ENCODE measurements around the gene IDH2.
"Not testable (repeated sequence)": the region's sequence is repeated elsewhere in the genome, so short reads cannot be mapped to it uniquely, and the experiment has no call there.

IDH2 gene

DNA sequence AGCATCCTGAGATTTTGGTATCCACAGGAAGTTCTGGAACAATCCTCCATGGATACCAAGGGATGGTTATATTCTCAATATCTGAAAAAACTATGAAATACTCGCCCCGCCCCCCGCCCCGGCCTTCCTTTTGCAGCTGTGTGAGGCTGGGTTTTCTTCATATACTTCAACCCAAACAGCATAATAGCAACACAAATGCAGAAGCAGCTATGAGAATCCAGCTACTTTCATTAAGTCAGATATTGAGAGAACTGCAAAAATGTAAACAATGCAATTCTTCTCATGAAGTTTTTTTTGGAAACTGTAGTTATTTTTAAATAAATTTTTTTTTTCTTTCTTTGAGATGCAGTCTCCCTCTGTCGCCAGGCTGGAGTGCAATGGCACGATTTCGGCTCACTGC lies 10.9 kb upstream of the IDH2 start:
- DNase-seq: no peak

DNA sequence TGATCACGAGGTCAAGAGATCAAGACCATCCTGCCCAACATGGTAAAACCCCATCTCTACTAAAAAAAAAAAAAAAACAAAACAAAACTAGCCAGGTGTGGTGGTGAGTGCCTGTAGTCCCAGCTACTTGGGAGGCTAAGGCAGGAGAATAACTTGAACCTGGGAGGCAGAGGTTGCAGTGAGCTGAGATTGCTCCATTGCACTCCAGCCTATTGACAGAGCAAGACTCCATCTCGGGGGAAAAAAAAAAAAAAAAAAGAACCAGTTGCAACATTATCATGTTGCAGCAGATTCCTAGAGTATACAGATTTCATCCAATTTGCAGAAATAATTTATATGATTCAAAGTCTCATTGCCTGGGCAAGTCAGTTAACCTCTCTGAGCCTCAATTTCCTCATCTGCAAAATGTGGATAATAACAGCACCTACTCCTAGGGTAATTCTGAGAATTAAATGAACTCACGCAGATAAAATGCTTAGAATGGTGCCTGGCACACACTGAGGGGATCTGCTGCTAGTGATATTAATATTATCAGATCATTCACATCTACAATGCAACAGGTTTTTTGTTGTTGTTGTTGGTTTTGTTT lies 7.0 kb upstream of the IDH2 start:
- not testable (repeated sequence) for DNase-seq

DNA sequence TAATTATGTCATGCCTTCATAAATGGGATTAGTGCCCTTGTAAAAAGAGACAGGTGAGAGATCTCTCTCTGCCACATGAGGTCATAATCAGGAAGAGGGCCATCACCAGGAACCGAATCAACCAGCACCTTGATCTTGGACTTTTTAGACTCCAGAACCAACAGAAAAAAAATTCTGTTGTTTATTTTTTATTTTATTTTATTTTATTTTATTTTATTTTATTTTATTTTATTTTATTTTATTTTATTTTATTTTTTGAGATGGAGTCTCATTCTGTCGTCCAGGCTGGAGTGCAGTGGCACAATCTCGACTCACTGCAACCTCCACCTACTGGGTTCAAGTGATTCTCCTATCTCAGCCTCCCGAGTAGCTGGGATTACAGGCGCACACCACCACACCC lies 5.8 kb upstream of the IDH2 start:
- not testable (repeated sequence) for DNase-seq

DNA sequence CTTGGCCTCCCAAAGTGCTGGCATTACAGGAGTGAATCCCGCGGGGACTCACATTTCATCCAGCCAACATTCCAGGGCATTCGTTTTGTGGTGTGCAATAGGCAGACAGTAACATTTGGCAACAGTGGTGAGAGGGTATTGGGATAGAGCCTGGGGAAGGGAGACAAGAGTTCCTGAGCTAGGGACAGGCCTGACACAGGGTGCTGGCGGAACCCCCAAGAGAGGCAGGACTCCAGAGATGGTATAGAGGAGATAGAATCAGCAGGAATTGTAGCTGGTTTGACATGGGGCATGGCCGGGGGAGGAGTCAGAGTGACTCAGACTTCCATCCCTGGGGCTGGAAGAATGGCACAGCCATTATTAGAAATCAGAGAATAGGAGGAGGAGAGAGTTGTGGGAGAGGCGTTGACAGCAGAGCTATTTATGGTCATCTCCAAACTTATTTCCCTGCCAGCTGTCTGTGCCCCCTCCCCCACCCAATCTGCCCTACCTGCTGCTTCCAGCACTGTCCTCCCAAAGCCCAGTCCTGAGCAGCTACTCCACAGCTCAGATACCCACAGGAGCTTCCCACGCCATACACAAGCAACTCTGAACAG lies 4.4 kb upstream of the IDH2 start:
- DNase-seq: no peak

DNA sequence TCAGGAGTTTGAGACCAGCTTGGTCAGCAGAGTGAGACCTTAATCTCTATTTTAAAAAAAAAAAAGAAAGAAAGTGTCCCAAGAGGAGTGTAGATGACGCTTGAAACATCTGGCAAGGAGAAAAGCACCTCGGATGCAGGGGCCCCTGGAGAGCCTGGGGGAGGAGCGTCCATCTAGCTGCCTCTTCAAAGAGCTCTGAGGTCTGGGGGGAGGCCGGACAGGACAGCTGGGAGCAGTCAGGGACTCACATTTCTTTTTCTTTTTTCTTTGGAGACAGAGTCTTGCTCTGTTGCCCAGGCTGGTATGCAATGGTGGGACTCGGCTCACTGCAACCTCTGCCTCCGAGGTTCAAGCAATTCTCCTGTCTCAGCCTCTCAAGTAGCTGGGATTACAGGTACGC lies 3.3 kb upstream of the IDH2 start:
- DNase-seq: no peak

DNA sequence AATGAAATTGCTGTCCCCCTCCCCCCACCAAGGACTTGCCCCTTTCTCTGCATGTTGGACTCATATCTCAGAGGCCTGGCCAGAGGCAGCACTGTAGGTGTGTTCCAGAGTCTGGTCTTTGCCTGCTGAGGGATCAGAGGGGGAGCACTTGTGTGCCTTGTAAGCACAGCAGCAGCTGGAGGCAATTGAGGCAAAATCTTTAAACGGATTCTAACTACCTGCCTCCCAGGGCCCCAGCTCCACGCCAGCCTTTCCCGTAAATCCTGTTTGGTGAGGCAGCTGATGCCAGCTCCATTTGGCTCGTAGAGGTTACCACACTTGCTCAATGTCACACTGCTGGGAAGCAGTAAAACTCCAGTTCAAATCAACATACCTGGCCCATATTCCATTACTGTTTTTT lies 2.3 kb upstream of the IDH2 start:
- DNase-seq: no peak

DNA sequence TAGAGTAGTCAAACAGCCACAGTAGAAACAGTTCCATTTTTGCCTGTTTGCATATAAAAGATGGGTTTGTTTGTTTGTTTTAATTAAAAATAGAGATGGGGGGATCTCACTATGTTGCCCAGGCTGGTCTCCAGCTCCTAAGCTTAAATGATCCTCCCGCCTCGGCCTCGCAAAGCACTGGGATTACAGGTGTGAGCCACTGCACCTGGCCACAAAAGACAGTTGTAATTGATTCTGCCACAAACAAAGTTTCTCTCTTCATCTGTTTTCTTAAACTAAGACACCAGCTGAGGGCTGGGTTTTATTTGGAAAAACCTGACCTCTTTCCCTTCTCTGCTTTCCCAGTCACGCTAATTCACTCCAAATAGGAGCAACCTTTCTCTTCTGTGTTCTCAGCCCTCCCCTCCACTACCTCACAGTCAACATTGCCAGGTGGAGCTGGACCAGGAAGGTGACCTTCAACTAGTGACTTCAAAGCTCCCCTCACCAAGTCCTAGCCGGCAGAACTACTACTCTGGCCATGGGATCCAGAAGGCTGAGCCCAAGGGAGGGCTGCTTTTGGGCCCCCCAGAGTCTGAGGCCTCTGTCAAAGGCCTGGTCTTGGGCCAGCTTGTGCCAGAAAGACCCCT lies 1.5 kb upstream of the IDH2 start:
- DNase-seq: no peak

DNA sequence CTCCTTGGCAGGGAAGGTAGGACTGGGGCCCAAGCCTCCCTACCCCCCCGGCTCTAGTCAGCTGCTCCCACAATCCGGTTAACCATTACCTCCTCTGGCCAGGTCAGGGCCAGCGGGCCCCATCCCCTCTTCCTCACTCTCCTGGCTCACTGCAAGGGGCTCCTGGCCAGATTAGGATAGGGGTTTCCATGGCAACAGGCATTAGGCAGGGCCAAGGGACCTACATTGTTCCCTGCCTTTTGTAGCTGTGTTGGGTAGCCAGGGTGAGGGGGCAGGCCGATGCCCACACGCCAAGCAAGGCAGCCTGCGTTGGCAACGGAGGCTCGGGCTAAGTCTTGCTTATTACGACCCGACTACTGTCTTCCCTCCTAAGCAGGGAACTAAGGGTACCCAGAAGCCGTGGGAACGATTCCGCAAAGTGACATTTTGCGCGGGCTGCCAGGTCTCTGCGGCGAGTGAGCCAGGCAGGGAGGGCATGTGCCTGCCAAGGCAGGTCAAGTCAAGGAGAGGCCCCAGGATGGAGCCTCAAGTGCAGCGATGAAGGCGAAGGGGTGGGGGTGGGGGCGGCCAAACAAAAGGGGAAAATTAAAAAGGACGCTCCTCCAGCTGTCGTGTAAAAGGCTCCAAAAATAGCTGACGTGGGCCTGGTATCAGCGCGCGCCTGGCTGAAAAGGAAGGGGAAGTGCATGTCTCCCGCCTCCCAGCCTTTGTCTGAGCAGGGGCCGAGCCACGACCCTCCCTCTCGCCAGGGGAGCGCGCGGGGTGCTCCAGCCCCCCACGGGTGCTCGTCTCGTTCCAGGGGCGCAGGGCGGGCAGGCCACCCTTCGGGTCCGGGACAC lies 919 bp downstream of the IDH2 start:
- peak; percentile 44 for DNase-seq

DNA sequence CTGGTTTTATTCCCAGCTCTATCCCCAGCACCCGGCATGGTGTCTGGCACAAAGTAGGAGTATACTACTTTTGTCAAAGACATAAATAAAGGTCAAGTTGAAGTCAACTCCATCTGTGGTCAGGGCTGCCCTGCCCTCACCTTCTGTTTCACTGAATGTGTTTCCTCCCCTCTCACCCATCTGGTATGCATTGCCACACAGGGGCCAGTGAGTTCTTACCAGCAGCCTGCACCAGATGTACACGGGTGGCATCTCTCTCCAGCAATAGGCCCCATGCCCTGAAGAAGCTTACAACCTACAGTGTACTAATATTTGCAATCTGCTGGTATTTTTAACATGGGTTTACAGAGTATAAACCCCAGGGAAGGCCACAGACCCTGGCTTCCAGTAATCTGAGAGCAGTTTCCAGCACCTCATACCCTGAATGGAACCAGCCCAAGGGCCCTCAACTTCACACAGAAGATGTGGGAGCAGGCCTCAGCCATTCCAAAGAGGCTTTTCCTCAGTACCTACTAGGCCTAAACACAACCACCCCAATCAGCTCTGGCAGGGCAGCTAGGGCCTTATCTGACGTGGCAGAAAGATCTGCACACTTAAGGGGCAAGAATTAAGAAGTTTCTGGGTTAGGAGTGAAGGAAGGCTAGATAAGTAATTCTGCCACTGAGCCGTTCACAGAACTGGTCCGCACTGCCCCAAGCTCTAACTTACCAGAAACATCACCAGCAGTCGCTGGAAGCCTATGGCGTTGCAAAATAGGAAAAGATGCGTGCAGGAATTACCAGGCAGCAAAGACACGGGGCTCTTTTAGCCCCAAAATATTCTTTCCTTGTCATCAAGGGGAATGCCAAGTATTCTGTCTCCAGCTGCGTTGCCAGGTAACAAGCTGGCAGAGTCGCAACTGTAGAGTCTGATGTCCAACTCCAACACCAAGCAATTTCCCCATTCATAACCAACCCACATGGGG lies 2.1 kb downstream of the IDH2 start:
- peak; percentile 56 for DNase-seq

DNA sequence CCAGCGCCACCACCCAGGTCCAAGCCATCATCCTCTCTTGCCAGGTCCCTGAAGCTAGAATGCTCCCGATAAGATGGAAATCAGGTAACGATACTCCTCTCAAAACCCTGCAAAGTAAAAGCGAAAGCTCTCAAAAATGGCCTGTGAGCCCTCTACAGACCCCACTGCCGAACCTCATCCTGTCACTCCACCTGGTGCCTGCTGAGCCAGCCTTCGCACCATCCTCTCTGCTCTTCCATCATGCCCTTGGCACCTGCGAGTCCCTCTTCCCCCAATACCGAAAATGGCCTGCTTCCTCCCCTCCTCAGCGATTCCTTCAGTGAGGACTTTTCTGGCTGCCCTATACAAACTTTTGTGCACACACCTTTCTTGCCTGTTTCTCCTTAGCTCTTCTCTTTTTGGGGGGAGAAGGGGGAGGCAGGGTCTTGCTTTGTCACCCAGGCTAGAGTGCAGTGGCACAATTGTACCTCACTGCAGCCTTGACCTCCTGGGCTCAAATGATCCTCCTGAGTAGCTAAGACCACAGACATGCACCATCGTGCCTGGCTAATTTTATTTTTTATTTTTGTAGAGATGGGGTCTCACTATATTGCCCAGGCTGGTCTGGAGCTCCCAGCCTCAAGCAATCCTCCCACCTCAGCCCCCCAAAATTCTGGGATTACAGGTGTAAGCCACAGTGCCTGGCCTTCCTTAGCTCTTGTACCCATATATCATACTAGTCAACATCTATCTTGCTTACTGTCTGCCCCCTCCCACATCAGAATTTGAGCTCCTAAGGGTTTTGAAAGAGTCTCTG lies 3.0 kb downstream of the IDH2 start:
- DNase-seq: peak; percentile 70

DNA sequence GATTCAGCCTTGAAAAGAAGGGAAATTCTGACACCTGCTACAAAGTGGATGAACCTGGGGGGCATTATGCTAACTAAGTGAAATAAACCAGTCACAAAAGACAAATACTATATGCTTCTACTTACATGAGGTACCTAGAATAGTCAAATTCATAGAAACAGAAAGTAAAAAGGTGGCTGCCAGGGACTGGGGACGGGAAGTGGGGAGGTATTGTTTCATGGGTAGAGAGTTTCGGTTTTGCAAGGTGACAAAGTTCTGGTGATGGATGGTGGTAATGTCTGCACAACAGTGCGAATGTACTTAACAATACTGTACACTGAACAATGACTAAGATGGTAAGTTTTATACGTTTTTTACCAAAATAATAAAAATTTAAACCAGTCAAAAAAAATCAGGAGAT lies 4.8 kb downstream of the IDH2 start:
- peak; percentile 83 for DNase-seq

DNA sequence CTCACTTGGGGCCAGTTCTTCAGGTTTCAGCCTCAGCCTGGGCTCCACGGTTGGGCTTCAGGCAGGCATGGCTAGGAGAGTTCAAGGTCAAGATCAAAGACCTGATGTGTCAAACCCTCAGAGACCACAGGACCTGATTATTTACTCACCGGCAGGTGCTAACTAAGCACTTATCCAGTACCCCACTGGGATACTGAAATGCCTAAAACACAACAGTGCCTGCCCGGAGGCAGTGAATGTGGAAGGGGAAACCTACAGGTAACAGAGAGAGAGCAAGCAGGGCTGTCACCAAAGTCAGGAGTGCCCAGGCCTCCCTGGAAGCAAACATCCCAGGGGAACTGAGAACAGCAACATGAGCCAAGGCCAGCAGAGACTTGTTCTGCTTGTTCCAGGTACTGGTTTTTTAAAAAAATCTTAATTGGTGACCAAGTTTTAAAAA lies 6.7 kb downstream of the IDH2 start:
- peak; percentile 56 for DNase-seq

DNA sequence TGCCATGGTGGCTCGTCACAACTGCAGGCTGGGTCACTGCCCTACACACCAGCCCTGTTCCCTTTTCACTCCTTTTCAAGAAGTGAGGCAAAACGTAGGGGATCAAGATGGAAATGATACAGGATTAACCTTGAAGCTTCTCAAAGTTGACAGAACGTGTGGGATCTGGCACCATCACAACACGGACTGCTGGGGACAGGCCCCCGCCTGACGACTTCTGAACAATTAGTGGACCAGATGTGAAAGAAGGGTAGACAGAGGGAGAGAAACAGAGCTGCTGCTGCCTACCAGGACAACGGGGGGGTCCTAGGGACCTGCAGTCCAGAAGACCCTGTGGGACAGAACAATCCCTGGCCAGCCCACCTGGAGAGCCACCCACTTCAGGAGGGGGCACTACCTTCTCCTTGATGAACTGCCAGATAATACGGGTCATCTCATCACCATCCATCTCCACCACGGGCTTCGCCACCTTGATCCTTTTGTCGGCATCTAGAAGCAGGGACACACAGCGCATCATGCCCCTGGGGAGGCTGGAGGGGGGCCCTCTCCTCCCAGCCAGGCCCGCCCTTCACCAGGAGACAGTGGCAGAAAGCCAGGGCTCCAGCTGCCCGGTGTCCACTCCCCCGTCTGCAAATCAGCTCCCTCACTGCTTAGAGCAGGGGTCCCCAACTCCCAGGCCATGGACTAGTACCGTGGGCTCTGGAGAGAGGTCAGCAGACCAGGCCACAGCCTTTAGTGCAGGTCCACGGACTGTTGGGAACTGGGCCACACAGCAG lies 10.9 kb downstream of the IDH2 start:
- DNase-seq: no peak

DNA sequence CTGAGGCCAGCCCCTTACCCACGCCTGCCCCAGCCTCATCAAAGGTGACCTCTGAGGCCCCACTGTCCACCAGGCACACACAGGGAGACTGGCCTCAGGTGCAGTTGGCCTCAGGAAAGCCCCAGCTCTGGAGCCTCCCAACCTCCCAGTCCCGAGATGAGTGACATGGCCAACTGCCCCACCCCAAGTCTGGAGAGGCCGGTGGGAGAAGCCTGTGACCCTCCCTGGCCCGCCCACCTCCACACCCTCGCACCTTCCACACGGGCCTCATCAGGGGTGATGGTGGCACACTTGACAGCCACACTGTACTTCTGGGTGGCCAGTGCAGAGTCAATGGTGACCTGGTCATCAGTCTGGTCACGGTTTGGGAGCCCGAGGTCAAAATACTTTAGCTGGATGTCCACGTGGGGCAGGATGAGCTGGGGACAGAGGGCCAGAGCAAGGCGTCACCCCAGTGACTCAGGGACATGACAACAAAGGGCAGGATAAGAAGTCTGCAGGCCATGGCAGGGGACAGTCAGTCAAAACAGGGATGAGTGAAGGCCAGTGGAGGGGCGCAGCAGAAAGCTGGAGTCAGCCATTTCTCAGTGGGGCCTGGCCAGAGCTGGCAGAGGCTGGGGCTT lies 11.9 kb downstream of the IDH2 start:
- DNase-seq: no peak

DNA sequence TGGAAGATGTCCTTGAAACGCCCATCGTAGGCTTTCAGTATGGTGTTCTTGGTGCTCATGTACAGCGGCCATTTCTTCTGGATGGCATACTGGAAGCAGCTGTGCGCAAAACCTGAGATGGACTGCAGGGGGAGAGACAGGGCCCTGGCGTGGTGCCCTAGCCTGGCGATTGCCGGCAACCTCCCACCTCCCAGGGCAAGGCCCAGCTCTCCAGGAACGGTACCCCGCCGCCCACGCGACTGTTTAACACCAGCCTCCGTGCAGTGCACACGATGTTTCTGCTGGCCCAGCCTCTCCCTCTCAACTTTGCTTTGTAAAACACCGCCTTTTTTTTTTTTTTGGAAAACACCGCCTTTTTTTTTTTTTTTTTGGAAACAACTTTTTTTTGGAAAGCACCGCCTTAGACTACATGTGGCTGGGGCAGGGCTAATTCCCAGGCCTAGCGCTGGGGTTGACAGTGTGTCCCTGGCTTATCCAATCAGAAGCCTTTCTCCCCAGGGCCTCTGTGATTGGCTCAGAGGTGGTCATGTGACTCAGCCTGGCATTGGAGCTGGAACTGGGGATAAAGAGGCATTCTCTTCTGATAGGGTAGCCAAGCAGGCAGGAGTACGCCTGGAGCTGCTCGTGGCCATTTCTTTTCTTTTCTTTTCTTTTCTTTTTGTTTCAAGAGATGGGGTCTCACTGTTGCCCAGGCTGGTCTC lies 14.7 kb downstream of the IDH2 start:
- peak; percentile 19 for DNase-seq

DNA sequence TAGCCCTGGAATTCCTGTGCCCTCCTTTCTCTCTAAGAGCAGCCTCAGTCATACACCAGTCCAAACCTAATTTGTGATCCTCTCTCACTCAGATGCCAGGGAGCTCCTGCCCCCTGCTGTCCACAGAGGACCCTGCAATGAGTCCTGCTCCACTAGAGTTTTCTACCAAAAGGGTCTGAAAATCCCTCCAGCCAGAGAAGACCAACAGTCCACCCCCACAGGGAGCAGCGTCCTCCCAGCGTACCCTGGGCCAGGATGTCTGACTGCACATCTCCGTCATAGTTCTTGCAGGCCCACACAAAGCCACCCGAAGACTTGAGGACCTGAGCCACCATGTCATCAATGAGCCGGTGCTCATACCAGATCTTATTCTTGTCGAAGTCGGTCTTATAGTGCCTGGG lies 15.4 kb downstream of the IDH2 start:
- DNase-seq: peak; percentile 62

DNA sequence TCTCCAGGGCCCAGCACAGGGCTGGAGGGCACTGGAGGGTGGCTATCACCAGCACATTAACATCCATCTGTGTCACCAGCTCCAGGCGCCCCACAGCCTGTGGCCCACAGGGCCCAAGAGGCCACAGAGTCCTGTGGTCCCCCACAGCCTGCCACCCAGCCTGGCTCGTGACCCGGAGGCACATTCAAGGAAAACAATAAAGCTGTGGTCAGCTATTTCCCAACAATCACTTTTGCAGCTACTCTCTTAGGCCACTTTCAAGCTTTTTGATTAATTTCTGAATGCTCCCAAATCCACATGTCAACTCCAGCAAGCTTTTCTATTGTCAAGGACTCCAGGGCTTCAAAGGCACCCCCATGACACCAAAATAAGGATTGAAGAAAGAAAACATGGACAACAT lies 16.7 kb downstream of the IDH2 start:
- DNase-seq: no peak

DNA sequence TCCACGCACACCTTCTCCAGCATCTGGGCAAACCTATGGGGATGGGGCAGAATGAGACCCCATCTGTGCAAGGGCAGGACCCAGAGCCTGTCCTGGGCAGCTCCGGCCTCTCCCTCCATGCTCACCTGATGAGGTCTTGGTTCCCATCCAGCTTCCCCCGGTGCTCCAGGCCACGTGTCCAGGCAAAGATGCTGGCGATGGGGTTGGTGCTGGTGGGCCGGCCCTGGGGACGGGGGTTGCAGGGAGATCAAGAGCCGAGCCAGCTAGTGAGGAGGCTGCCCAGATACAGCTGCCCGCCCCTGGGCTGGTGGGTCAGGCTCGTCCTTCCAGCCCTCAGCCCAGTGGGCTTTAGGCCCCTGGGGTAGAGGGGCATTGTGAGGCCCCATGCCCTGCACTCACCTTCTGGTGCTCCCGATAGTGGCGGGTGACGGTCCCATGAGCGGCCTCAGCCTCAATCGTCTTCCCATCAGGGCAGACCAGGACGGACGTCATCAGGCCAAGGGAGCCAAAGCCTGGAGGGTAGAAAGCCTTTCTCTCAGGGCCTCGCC lies 17.3 kb downstream of the IDH2 start:
- no peak for DNase-seq

DNA sequence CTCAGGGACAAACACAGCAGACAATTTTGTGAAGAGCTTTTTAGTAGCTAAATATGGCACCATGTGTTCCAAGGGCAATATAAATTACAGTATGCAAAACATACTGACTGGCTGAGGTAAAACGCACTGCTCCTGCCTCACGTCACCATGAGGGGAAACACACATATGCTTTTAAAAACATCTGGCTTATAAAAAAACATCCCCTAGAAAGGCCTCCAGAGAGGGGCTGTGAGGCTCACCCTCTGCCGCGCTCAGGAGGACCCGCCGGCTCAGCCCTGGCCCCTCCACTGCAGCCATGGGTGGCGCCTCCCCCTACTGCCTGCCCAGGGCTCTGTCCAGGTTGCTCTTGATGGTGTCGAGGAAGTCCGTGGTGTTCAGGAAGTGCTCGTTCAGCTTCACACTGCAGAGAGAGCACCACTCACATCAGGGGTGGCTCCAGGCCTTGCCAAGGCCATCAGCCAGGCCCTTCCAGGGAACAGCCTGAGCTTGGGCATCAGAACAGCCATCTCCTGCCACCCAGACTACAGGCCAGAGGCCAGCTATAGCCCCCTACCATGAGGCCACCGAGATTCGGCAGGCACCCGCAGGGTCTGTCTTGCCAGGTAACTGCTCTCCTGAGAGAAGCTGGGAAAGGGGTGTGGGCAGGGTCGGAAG lies 18.2 kb downstream of the IDH2 start:
- no peak for DNase-seq
